ENCODE measurements around the gene CAMK2D.
"Not testable (repeated sequence)": the region's sequence is repeated elsewhere in the genome, so short reads cannot be mapped to it uniquely, and the experiment has no call there.

The CAMK2D gene

GRCh38 chr4:113766882-113767281 lies 5.3 kb upstream of the CAMK2D start:
- in situ Hi-C loops (cut with HindIII; ENCODE audit: low pct_ligation_motif_present, low pct_unique_long_range_greater_than_20kb, low sequenced_read_pairs): no loop called here
- DNase-seq: no peak

DNA sequence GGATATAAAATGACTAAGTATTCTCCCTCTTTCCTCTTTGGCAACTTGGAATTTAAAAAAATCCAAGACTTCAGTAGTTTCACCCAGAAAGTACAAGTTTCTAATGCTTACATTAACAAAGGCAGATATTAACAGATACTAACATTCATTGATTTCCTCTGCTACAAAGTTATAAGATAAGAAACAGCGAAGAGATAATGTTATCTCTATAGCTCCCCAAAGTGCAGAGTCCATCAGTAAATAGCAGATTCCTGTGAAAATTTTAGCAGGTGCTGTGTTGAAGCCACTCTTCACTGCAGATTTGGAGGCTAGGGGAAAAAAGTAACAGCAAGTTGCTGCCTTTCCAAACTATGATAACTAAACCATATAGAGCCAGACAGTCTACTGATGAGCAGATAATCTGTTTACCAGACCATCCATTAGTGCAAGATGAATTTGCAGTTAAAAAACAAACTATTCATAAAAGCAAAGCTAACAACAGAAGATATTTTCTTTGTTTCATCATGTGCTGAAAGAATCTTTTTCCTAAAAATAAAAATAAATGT lies 3.3 kb upstream of the CAMK2D start:
- DNase-seq: no peak
- in situ Hi-C loops (cut with HindIII; ENCODE audit: low pct_ligation_motif_present, low pct_unique_long_range_greater_than_20kb, low sequenced_read_pairs): no loop called here

- in situ Hi-C loops (cut with HindIII; ENCODE audit: low pct_ligation_motif_present, low pct_unique_long_range_greater_than_20kb, low sequenced_read_pairs); DNase-seq: not testable (repeated sequence)
Measured at GRCh38 chr4:113763923-113764322, 2.4 kb upstream of the CAMK2D start.

GRCh38 chr4:113763029-113763285 lies 1.4 kb upstream of the CAMK2D start:
- DNase-seq: no peak
- in situ Hi-C loops (cut with HindIII; ENCODE audit: low pct_ligation_motif_present, low pct_unique_long_range_greater_than_20kb, low sequenced_read_pairs): no loop called here

DNA sequence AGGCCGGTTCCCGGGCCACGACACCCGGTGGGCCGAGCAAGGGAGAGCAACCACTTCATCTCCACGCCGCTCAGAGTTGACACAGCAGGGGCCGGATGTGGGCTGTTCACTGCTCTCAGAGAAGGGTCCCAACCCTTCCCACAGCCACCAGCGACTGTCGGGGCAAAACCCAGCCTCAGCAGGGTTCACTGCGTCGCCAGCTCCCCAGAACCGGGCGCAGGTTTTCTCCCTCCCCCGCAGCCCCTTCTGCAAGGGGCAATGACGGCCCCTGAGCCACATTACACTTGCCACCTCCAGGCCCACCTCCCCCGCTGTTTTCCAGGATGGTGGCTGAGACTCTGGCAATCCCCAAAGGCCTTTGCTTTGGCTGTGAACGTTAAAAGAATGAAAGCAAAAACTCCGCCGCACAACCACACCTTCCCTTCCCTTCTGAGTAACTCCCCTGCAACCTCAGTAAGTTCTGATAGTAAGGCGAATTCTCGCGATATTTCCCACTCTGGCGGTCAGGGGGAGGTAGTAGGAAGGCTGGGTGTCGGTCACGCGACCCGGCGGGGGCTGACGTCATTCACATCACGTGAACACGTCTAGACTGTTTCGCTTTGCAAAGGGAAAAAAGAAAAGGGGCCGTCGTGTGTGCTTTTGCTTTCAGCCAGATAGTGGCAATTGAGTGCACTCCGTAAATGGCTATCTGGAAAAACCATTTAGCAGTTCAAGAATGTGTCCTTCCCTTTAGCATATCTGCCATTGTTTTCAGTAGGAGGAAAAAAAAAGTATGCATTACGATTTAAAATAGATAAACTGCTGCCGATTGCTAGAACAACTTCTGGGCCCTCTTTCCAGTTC lies 869 bp upstream of the CAMK2D start:
- peak; percentile 99 for DNase-seq
- in situ Hi-C loops (cut with HindIII; ENCODE audit: low pct_ligation_motif_present, low pct_unique_long_range_greater_than_20kb, low sequenced_read_pairs): no loop called here

DNA sequence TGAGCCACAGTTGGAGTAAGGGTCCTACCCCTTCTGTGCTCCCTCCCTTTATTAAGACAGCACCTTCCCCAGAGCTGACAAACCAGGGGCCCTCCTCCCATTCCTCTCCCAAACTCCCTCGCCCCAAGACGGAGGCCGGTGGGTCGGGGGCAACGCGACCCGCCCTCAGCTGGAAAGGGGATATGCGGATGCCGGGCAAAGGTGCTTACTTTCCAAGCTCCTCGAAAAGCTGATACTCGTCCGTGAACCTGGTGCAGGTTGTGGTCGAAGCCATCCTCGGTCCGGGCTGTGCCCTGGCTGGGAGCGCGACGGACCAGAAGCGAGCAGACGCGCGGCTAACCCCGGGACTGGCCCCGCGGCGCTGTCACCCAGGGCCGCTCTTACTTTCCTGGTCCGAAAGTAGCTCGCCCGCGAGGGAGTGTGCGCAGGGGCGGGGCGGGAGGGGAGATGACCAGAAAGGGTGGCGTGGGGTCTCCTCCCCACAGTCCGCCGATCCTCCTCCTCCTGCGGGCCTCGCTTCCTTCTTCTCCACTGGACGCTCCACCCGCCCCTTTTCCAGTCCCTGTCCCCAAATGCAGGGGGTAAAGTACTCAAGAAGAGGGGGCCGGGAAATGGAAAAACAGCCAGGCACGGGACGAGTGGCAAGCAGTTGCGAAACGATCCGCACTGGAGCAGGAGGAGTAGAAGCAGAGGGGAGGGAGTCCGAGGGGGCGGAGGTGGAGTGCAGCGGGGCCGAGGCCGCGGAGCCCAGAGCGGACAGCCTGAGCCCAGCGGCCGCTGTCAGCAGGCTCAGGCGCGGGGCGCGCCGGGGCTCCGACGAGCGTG lies 531 bp downstream of the CAMK2D start:
- in situ Hi-C loops (cut with HindIII; ENCODE audit: low pct_ligation_motif_present, low pct_unique_long_range_greater_than_20kb, low sequenced_read_pairs): no loop called here
- DNase-seq: peak; percentile 60

DNA sequence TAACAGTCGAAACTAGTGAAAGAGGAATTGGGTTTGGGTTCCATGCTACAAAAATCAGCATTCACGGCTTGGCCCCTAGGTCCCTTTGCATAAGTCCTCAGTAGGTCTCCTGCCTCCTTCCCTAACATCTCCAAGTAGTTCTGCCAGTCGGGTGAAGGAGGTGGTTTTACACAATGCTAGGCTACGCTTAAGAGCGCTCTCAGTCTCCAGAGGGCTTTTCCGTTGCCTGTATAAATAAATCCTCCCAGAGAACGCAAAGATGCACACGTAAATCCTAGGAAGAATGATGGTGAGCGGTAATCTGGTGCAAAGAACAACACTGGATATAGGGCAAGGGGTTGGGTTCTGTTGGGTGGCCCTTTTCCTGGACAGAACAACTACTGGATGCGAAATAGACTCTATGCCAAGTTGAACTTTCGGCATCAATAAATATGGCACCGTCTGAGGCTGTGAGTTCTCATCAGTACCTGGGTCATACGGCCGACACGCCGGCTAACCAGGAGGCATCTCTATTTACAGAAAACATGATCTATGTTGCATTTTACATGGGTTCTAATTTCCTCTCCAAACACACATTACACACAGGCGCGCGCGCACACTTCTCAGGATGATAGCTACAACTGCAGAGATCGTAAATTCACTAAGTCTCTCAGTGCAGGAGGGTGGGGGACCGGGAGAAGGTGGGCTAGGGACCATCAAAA lies 1.3 kb downstream of the CAMK2D start:
- DNase-seq: peak; percentile 35
- in situ Hi-C loops (cut with HindIII; ENCODE audit: low pct_ligation_motif_present, low pct_unique_long_range_greater_than_20kb, low sequenced_read_pairs): no loop called here

GRCh38 chr4:113759696-113760093 lies 1.8 kb downstream of the CAMK2D start:
- DNase-seq: peak; percentile 10
- in situ Hi-C loops (cut with HindIII; ENCODE audit: low pct_ligation_motif_present, low pct_unique_long_range_greater_than_20kb, low sequenced_read_pairs): no loop called here

- DNase-seq: peak; percentile 9
- in situ Hi-C loops (cut with HindIII; ENCODE audit: low pct_ligation_motif_present, low pct_unique_long_range_greater_than_20kb, low sequenced_read_pairs): no loop called here
Measured at GRCh38 chr4:113758372-113758771, 3.2 kb downstream of the CAMK2D start.

DNA sequence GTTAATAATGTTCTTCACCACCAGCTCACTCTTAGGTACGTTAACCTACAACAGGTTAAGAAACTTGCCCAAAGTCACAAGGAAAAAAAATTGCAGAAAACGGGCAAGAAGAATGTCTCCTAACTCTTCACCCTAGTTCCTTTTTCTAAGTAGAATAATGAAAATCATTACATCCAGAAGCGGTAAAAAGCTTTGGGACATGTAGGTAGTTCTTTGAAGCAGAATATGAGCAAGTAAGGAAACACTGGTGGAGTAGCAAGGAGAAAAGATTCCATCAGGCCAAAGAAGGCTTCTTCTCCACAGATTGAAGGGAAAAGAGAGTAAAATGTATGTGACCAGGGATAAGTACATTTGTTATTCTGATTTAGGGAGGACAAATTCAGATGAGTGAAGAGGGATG lies 4.1 kb downstream of the CAMK2D start:
- no peak for DNase-seq
- in situ Hi-C loops (cut with HindIII; ENCODE audit: low pct_ligation_motif_present, low pct_unique_long_range_greater_than_20kb, low sequenced_read_pairs): no loop called here

DNA sequence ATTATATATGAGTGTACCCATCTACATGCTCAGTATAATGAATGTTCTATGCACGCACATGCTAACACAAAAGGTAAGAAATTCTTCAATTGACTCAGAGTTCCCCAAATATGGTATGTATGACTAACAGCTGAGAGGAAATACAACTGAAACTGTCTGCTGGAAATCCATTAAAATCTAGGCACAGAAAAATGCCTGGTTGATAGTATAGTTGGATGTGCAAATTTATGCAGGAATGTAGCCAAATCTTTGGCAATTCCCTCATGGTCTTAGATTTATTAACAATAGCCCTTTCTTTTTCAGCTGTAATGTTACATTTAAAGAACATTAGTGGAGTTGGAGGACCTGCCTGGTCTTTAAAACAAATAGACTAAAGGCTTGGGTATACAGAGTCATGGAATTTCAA lies 5.5 kb downstream of the CAMK2D start:
- in situ Hi-C loops (cut with HindIII; ENCODE audit: low pct_ligation_motif_present, low pct_unique_long_range_greater_than_20kb, low sequenced_read_pairs): no loop called here

DNA sequence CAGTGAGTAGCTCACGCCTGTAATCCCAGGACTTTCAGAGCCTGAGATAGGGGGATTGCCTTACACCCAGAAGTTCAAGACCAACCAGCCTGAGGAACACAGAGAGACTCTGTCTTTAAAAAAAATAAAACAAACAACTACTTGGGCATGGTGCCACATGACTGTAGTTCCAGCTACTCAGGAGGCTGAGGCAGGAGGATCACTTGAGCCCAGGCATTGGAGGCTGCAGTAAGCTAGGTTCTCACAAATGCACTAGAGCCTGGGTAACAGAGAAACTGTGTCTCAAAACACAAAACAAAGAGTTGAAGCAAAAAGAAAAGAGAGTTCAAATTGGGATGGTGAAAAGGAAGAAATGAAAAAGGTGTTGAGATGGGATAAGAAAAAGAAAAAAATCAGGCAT lies 10.8 kb downstream of the CAMK2D start:
- in situ Hi-C loops (cut with HindIII; ENCODE audit: low pct_ligation_motif_present, low pct_unique_long_range_greater_than_20kb, low sequenced_read_pairs): no loop called here
- no peak for DNase-seq

More for the DNA sequence above, 5.5 kb downstream of the CAMK2D start:
- peak; percentile 32 for DNase-seq

GRCh38 chr4:113750296-113750695 lies 11.2 kb downstream of the CAMK2D start:
- in situ Hi-C loops (cut with HindIII; ENCODE audit: low pct_ligation_motif_present, low pct_unique_long_range_greater_than_20kb, low sequenced_read_pairs): no loop called here

DNA sequence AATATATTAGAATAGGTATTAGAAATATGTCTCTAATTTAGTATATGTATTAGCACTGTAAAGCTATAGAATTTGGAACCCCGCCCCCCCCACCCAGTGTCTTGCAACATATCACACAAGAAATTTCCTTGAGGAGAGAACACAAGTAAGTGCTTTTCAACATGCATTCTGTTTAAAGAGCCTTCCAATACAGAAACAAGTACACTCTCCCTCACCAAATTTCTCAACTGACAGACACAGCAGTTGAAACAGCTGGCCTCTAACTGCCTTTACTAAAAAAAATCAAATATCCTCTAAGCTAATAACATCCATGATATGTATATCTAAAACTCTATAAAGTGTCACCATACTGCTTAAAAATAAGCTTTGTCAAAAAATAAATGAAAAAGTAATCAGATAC lies 12.4 kb downstream of the CAMK2D start:
- in situ Hi-C loops (cut with HindIII; ENCODE audit: low pct_ligation_motif_present, low pct_unique_long_range_greater_than_20kb, low sequenced_read_pairs): no loop called here
- DNase-seq: no peak

More at GRCh38 chr4:113750296-113750695, 11.2 kb downstream of the CAMK2D start:
- no peak for DNase-seq

- in situ Hi-C loops (cut with HindIII; ENCODE audit: low pct_ligation_motif_present, low pct_unique_long_range_greater_than_20kb, low sequenced_read_pairs): no loop called here
Measured at GRCh38 chr4:113747949-113748348, 13.6 kb downstream of the CAMK2D start.

GRCh38 chr4:113745711-113746110 lies 15.8 kb downstream of the CAMK2D start:
- no peak for DNase-seq
- in situ Hi-C loops (cut with HindIII; ENCODE audit: low pct_ligation_motif_present, low pct_unique_long_range_greater_than_20kb, low sequenced_read_pairs): no loop called here

More at GRCh38 chr4:113747949-113748348, 13.6 kb downstream of the CAMK2D start:
- no peak for DNase-seq

DNA sequence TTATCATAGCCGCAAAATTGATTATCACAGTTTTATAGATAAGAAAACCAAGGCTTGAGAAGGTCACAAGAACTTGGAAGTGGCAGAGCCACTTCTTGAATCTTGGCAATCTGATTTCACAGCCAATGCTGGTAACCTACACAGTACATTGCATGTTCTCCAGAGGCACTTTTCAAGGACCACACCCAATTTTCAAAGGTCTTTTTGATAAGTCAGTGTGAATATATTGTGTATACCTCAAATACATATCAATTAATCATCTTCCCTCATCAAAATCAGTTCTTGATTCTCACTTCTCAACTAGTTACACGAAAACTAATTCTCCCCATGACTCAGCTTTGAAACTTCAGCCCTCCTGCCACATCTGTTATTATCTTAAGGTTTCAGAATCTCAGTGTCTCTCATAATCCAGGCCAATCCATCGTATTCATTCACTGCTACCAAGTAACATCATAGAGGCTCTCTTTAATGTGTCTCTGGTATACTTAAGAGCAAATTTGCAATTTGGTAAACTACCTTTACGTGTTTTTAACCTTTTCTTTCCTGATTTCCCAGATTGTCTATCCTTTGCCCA lies 16.8 kb downstream of the CAMK2D start:
- in situ Hi-C loops (cut with HindIII; ENCODE audit: low pct_ligation_motif_present, low pct_unique_long_range_greater_than_20kb, low sequenced_read_pairs): no loop called here
- no peak for DNase-seq

DNA sequence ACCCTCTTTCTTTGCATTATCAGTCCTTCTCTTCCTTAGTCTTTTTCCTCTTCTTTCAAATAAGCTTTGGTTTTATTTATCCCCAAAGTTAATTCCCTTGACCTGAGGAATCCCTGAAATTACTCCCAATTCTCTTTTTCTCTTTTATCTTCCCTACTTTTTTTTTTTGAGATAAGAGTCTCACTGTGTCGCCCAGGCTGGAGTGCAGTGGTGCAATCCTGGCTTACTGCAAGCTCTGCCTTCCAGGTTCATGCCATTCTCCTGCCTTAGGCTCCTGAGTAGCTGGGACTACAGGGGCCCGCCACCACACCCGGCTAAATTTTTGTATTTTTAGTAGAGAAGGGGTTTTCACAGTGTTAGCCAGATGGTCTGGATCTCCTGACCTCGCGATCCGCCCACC lies 17.8 kb downstream of the CAMK2D start:
- in situ Hi-C loops (cut with HindIII; ENCODE audit: low pct_ligation_motif_present, low pct_unique_long_range_greater_than_20kb, low sequenced_read_pairs): no loop called here
- no peak for DNase-seq

DNA sequence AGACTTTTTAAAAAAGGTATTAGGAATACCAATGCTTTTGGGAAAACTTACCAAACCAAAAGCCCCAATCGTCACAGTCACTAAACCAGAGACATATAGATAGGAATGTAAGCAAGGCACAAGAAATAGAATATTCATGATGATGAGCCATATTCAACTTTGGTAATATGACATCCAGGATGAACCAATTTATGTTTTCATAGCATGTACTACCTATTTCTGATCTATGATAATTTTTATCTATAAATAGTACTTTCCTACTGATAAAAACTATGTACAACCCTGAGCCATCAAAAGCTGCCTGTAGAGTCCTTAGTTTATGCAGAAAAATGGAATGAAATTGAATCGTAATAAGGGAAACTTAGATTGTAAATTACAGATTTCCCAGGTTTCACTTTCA lies 18.9 kb downstream of the CAMK2D start:
- DNase-seq: no peak
- in situ Hi-C loops (cut with HindIII; ENCODE audit: low pct_ligation_motif_present, low pct_unique_long_range_greater_than_20kb, low sequenced_read_pairs): no loop called here

All from ACHN (cell line).